ENCODE results near the gene MAGI2. TPM values are rescaled to one million over a fixed set of nuclear protein-coding genes. Genes with fewer than 3 reads are reported as not detected.

Gene MAGI2
- total RNA-seq, 1 experiment from 2014 or later: 0.25 TPM

- intact Hi-C loops (cut with micrococcal nuclease; ENCODE audit: unreplicated experiment): no loop called here
- H3K4me3 Mint-ChIP-seq (ENCODE audit: unreplicated experiment): no peak overlapping the region
- H3K36me3 ChIP-seq (ENCODE audit: control insufficient read depth, insufficient read depth, low read length): no peaks in the 10 kb centered on the region
- ChIA-PET CTCF (no interaction called here), POLR2A (no interaction called here)
- DNase-seq: no peak
- no peak overlapping the region for H3K27ac Mint-ChIP-seq (ENCODE audit: unreplicated experiment)
- H3K27me3 ChIP-seq (replicated peaks; ENCODE audit: control insufficient read depth, insufficient read depth, low read length): no peaks in the 10 kb centered on the region
- no peaks in the 10 kb centered on the region for H3K9me3 Mint-ChIP-seq (ENCODE audit: unreplicated experiment)
- H3K4me1 ChIP-seq: no peaks in the 10 kb centered on the region
- no peaks in the 10 kb centered on the region for H3K9me3 ChIP-seq
- H3K36me3 Mint-ChIP-seq (ENCODE audit: insufficient read depth, unreplicated experiment): no peaks in the 10 kb centered on the region
- no TSS peak for BruUV-seq (replicated peaks)
- no peaks in the 10 kb centered on the region for H3K27me3 Mint-ChIP-seq (ENCODE audit: insufficient read depth, unreplicated experiment)
- H3K4me1 Mint-ChIP-seq (ENCODE audit: low read depth, unreplicated experiment): no peaks in the 10 kb centered on the region
- no peak for TF ChIP-seq CTCF (IDR thresholded peaks at IDR 0.05; ENCODE audit: insufficient read depth in 1 of 2, low read depth in 1 of 2, low read length in 1 of 2, severe bottlenecking in 1 of 2, unreplicated experiment in 1 of 2)
- no peak overlapping the region for H3K4me3 ChIP-seq (ENCODE audit: low read depth, low read length)
These were observed 52.2 kb downstream of the MAGI2 start for GRCh38 chr7:79401254-79401653.

DNA sequence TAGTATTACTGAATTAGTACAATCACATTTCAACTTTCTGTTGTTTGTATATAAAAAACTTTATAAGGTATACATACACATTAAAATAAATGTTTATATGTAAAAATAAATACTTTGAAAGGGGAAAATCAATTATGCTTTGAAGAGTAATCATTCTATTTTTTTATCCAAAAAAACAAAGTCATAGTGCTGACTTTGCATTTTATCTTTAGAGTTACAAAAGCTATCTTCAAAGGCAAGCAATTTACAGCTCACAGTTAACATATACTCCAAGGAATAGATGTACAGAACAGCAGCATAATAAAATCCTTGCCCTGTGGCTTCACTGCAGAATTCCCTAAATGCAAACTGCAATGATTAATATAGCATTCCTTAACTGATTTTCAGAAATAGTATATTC lies 53.2 kb downstream of the MAGI2 start:
- Mint-ChIP-seq H3K27me3 (ENCODE audit: insufficient read depth, unreplicated experiment) (no peaks in the 10 kb centered on the region), H3K36me3 (ENCODE audit: insufficient read depth, unreplicated experiment) (no peaks in the 10 kb centered on the region), H3K4me3 (ENCODE audit: unreplicated experiment) (no peak overlapping the region), H3K27ac (ENCODE audit: unreplicated experiment) (no peak overlapping the region), H3K4me1 (ENCODE audit: low read depth, unreplicated experiment) (no peaks in the 10 kb centered on the region), H3K9me3 (ENCODE audit: unreplicated experiment) (no peaks in the 10 kb centered on the region)
- no TSS peak for BruUV-seq (replicated peaks)
- DNase-seq: no peak
- no peaks in the 10 kb centered on the region for H3K4me1 ChIP-seq
- H3K27me3 ChIP-seq (replicated peaks; ENCODE audit: control insufficient read depth, insufficient read depth, low read length): no peaks in the 10 kb centered on the region
- H3K4me3 ChIP-seq (ENCODE audit: low read depth, low read length): no peak overlapping the region
- H3K36me3 ChIP-seq (ENCODE audit: control insufficient read depth, insufficient read depth, low read length): no peaks in the 10 kb centered on the region
- H3K9me3 ChIP-seq: no peaks in the 10 kb centered on the region
- ChIA-PET CTCF (no interaction called here), POLR2A (no interaction called here)
- TF ChIP-seq CTCF (IDR thresholded peaks at IDR 0.05; ENCODE audit: insufficient read depth in 1 of 2, low read depth in 1 of 2, low read length in 1 of 2, severe bottlenecking in 1 of 2, unreplicated experiment in 1 of 2): no peak
- intact Hi-C loops (cut with micrococcal nuclease; ENCODE audit: unreplicated experiment): no loop called here

- no peaks in the 10 kb centered on the region for H3K27me3 Mint-ChIP-seq (ENCODE audit: insufficient read depth, unreplicated experiment)
- no peaks in the 10 kb centered on the region for H3K4me1 ChIP-seq
- ChIA-PET POLR2A (no interaction called here), CTCF (no interaction called here)
- no peak for DNase-seq
- no peak for TF ChIP-seq CTCF (IDR thresholded peaks at IDR 0.05; ENCODE audit: insufficient read depth in 1 of 2, low read depth in 1 of 2, low read length in 1 of 2, severe bottlenecking in 1 of 2, unreplicated experiment in 1 of 2)
- no peaks in the 10 kb centered on the region for H3K9me3 Mint-ChIP-seq (ENCODE audit: unreplicated experiment)
- no peaks in the 10 kb centered on the region for H3K4me1 Mint-ChIP-seq (ENCODE audit: low read depth, unreplicated experiment)
- intact Hi-C loops (cut with micrococcal nuclease; ENCODE audit: unreplicated experiment): no loop called here
- H3K36me3 Mint-ChIP-seq (ENCODE audit: insufficient read depth, unreplicated experiment): no peaks in the 10 kb centered on the region
- H3K4me3 Mint-ChIP-seq (ENCODE audit: unreplicated experiment): no peak overlapping the region
- H3K9me3 ChIP-seq: no peaks in the 10 kb centered on the region
- H3K36me3 ChIP-seq (ENCODE audit: control insufficient read depth, insufficient read depth, low read length): no peaks in the 10 kb centered on the region
- H3K27me3 ChIP-seq (replicated peaks; ENCODE audit: control insufficient read depth, insufficient read depth, low read length): no peaks in the 10 kb centered on the region
- BruUV-seq (replicated peaks): no TSS peak
- H3K4me3 ChIP-seq (ENCODE audit: low read depth, low read length): no peak overlapping the region
- H3K27ac Mint-ChIP-seq (ENCODE audit: unreplicated experiment): no peak overlapping the region
These were observed 55.2 kb downstream of the MAGI2 start for GRCh38 chr7:79398138-79398749.
